Ishikawa (cell line): ENCODE data around the gene SDR42E2.

Source experiments
- CEBPB ChIP-seq: IDR thresholded peaks from 2 replicates; pipeline ENCODE4 v1.6.1; 2012
- EP300 ChIP-seq: IDR thresholded peaks from 2 replicates; pipeline ENCODE4 v1.6.1; 2012; ENCODE audit warnings: borderline replicate concordance
- TAF1 ChIP-seq: IDR thresholded peaks from 2 replicates; pipeline ENCODE4 v1.6.1; 2012; ENCODE audit warnings: low read depth, mild to moderate bottlenecking
- TCF12 ChIP-seq: IDR thresholded peaks from 2 replicates; pipeline ENCODE4 v1.6.1; 2012; ENCODE audit warnings: low read depth
- TF ChIP-seq, protein P1 (sequence below): IDR thresholded peaks from 2 replicates; pipeline ENCODE4 v1.6.1; 2012

DNA sequence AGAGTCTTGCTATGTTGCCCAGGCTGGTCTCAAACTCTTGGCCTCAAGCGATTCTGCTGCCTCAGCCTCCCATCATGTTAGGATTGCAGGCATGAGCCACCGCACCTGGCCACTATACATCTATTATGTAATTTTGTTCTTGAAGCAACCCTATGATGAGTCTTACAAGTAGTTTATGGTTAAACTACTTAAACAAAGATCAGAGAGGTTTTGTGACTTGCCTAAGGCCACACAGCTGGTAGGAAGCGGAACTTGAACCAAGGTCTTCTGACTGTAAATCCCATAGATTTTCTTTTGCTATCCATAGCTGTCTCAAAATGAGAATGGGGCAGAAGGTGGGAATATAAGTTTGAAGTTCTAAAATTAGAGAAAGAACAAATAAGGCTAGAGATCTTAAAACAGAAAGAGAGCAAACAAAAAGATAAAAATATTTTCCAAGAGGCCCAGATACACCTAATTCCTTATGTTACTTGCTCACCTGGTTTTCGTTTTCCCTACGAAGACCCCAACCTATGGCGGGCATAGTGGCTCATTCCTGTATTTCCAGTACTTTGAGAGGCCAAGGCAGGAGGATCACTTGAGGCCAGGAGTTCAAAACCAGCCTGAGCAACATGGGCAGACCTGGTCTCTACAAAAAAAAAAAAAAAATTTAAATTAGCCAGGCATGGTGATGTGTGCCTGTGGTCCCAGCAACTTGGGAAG lies 37.6 kb upstream of the SDR42E2 start:
- TF ChIP-seq TCF12 = no peak
- no peak for TF ChIP-seq EP300
- TF ChIP-seq, protein P1, sequence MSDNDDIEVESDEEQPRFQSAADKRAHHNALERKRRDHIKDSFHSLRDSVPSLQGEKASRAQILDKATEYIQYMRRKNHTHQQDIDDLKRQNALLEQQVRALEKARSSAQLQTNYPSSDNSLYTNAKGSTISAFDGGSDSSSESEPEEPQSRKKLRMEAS = no peak
- TF ChIP-seq TAF1 = no peak
- no peak for TF ChIP-seq CEBPB
